HEK293T (cell line): Measurements from ENCODE around the gene PFDN1.

Source experiments
- ELF4 ChIP-seq: fragments of 450-650 bp; IDR thresholded peaks from 2 replicates; pipeline ENCODE4 v1.6.1; 2017; ENCODE audit warnings: antibody characterized with exemption
- FOXM1 ChIP-seq: fragments of 450-650 bp; IDR thresholded peaks from 2 replicates; pipeline ENCODE4 v1.6.1; 2017; ENCODE audit warnings: mild to moderate bottlenecking, borderline replicate concordance
- HDGF ChIP-seq: fragments of 450-650 bp; IDR thresholded peaks from 2 replicates; pipeline ENCODE4 v1.6.1; 2017; ENCODE audit warnings: antibody characterized with exemption, borderline replicate concordance
- LEF1 ChIP-seq: fragments of 450-650 bp; IDR thresholded peaks from 2 replicates; pipeline ENCODE4 v1.6.1; 2017; ENCODE audit warnings: mild to moderate bottlenecking, borderline replicate concordance
- SP1 ChIP-seq: fragments of 450-650 bp; IDR thresholded peaks from 2 replicates; pipeline ENCODE4 v1.6.1; 2017
- SUZ12 ChIP-seq: fragments of 450-650 bp; IDR thresholded peaks from 2 replicates; pipeline ENCODE4 v1.6.1; 2016; ENCODE audit warnings: mild to moderate bottlenecking
- TARDBP ChIP-seq: fragments of 450-650 bp; IDR thresholded peaks from 2 replicates; pipeline ENCODE4 v1.6.1; 2016

- no peak for TF ChIP-seq SP1
- no peak for TF ChIP-seq FOXM1
- TF ChIP-seq LEF1 = no peak
- TF ChIP-seq TARDBP = no peak
- TF ChIP-seq HDGF = no peak
- TF ChIP-seq ELF4 = no peak
- no peak for TF ChIP-seq SUZ12
Measured at GRCh38 chr5:140324041-140324600, 21.2 kb upstream of the PFDN1 start.
